ENCODE measurements around the gene CDK14. TPM values are rescaled to one million over a fixed set of nuclear protein-coding genes. Genes with fewer than 3 reads are reported as not detected.

CDK14 gene
- total and polyA plus RNA-seq, 10 of the 15 experiments (the other 5 are each of a cell fraction or from before 2014, with no cell fraction given), result 6.5 to 61.3 (median 24.2) TPM

DNA sequence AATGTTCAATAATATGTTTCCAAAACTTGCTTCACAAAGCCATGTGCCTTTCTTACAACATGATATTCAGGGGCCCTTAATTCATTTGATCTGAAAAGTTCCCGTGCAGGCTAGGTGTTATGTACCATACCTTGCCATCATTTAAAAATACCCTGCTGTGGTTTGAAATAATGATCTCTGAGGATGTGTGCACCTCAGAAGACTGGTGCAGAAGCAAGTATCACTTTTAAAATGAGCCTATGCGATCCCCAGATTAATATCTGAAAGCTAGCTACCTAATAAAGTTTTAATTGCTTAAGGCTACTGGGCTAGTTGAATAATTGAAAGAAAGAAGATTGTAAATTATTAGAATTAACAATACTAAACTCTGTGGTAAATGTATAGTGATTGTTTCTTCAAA is 262.4 kb downstream of the CDK14 start (continued):
- no peak for TF ChIP-seq ETV6 (conservative IDR thresholded peaks at IDR 0.05 in 1 of 2, IDR thresholded peaks at IDR 0.05 in 1 of 2; ENCODE audit: borderline replicate concordance in 1 of 2, low read depth in 1 of 2)
- TF ChIP-seq, protein P1, sequence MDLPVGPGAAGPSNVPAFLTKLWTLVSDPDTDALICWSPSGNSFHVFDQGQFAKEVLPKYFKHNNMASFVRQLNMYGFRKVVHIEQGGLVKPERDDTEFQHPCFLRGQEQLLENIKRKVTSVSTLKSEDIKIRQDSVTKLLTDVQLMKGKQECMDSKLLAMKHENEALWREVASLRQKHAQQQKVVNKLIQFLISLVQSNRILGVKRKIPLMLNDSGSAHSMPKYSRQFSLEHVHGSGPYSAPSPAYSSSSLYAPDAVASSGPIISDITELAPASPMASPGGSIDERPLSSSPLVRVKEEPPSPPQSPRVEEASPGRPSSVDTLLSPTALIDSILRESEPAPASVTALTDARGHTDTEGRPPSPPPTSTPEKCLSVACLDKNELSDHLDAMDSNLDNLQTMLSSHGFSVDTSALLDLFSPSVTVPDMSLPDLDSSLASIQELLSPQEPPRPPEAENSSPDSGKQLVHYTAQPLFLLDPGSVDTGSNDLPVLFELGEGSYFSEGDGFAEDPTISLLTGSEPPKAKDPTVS (IDR thresholded peaks at IDR 0.05; ENCODE audit: low read depth, low read length), result no peak
- TF ChIP-seq ZBTB40 (IDR thresholded peaks at IDR 0.05; ENCODE audit: borderline replicate concordance), result peak; percentile 80
- TF ChIP-seq, protein P2, sequence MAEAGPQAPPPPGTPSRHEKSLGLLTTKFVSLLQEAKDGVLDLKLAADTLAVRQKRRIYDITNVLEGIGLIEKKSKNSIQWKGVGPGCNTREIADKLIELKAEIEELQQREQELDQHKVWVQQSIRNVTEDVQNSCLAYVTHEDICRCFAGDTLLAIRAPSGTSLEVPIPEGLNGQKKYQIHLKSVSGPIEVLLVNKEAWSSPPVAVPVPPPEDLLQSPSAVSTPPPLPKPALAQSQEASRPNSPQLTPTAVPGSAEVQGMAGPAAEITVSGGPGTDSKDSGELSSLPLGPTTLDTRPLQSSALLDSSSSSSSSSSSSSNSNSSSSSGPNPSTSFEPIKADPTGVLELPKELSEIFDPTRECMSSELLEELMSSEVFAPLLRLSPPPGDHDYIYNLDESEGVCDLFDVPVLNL (IDR thresholded peaks at IDR 0.05; ENCODE audit: low read depth, low read length), result no peak
- TF ChIP-seq, protein P3, sequence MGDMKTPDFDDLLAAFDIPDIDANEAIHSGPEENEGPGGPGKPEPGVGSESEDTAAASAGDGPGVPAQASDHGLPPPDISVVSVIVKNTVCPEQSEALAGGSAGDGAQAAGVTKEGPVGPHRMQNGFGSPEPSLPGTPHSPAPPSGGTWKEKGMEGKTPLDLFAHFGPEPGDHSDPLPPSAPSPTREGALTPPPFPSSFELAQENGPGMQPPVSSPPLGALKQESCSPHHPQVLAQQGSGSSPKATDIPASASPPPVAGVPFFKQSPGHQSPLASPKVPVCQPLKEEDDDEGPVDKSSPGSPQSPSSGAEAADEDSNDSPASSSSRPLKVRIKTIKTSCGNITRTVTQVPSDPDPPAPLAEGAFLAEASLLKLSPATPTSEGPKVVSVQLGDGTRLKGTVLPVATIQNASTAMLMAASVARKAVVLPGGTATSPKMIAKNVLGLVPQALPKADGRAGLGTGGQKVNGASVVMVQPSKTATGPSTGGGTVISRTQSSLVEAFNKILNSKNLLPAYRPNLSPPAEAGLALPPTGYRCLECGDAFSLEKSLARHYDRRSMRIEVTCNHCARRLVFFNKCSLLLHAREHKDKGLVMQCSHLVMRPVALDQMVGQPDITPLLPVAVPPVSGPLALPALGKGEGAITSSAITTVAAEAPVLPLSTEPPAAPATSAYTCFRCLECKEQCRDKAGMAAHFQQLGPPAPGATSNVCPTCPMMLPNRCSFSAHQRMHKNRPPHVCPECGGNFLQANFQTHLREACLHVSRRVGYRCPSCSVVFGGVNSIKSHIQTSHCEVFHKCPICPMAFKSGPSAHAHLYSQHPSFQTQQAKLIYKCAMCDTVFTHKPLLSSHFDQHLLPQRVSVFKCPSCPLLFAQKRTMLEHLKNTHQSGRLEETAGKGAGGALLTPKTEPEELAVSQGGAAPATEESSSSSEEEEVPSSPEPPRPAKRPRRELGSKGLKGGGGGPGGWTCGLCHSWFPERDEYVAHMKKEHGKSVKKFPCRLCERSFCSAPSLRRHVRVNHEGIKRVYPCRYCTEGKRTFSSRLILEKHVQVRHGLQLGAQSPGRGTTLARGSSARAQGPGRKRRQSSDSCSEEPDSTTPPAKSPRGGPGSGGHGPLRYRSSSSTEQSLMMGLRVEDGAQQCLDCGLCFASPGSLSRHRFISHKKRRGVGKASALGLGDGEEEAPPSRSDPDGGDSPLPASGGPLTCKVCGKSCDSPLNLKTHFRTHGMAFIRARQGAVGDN (IDR thresholded peaks at IDR 0.05), result no peak
- TF ChIP-seq HDAC6 (IDR thresholded peaks at IDR 0.05; ENCODE audit: unreplicated experiment), result no peak
- TF ChIP-seq, protein P4, sequence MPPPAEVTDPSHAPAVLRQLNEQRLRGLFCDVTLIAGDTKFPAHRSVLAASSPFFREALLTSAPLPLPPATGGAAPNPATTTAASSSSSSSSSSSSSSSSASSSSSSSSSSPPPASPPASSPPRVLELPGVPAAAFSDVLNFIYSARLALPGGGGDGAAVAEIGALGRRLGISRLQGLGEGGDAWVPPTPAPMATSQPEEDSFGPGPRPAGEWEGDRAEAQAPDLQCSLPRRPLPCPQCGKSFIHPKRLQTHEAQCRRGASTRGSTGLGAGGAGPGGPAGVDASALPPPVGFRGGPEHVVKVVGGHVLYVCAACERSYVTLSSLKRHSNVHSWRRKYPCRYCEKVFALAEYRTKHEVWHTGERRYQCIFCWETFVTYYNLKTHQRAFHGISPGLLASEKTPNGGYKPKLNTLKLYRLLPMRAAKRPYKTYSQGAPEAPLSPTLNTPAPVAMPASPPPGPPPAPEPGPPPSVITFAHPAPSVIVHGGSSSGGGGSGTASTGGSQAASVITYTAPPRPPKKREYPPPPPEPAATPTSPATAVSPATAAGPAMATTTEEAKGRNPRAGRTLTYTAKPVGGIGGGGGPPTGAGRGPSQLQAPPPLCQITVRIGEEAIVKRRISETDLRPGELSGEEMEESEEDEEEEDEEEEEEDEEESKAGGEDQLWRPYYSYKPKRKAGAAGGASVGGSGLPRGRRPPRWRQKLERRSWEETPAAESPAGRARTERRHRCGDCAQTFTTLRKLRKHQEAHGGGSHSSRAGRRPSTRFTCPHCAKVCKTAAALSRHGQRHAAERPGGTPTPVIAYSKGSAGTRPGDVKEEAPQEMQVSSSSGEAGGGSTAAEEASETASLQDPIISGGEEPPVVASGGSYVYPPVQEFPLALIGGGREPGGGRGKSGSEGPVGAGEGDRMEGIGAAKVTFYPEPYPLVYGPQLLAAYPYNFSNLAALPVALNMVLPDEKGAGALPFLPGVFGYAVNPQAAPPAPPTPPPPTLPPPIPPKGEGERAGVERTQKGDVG (CRISPR knock-in tag; IDR thresholded peaks at IDR 0.05), result no peak
- no peak for TF ChIP-seq POLR2AphosphoS2 (IDR thresholded peaks at IDR 0.05; ENCODE audit: low read depth, low read length)
- no peak for TF ChIP-seq SREBF2 (IDR thresholded peaks at IDR 0.05; ENCODE audit: low read length)
- no peak for TF ChIP-seq SMAD1 (IDR thresholded peaks at IDR 0.05; ENCODE audit: low read depth, partially characterized antibody)
- TF ChIP-seq, protein P5, sequence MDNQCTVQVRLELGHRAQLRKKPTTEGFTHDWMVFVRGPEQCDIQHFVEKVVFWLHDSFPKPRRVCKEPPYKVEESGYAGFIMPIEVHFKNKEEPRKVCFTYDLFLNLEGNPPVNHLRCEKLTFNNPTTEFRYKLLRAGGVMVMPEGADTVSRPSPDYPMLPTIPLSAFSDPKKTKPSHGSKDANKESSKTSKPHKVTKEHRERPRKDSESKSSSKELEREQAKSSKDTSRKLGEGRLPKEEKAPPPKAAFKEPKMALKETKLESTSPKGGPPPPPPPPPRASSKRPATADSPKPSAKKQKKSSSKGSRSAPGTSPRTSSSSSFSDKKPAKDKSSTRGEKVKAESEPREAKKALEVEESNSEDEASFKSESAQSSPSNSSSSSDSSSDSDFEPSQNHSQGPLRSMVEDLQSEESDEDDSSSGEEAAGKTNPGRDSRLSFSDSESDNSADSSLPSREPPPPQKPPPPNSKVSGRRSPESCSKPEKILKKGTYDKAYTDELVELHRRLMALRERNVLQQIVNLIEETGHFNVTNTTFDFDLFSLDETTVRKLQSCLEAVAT (IDR thresholded peaks at IDR 0.05), result no peak
- TF ChIP-seq BCL11A (IDR thresholded peaks at IDR 0.05; ENCODE audit: low read depth, low read length), result peak; percentile 54; the same call in 1 of the 2 replicates
- TF ChIP-seq CEBPB (IDR thresholded peaks at IDR 0.05; ENCODE audit: borderline replicate concordance in 1 of 2, low read depth in 2 of 2, low read length in 2 of 2), result no peak

Measured in GM12878 (cell line).